Breast epithelium (tissue), 3 donors: ENCODE data around the gene PATE2.

Source experiments
- POLR2A ChIP-seq: fragments of 450-650 bp; IDR thresholded peaks from one replicate; pipeline ENCODE4 v1.6.1; 2016; ENCODE audit warnings: antibody characterized with exemption, mild to moderate bottlenecking, moderate library complexity
- POLR2AphosphoS5 ChIP-seq, 3 donors: sonication (generic); formaldehyde crosslinking; IDR thresholded peaks; one replicate each; pipeline ENCODE4 v1.6.1; 2017; ENCODE audit warnings: antibody characterized with exemption in 3 of 3
- TF ChIP-seq, protein P1 (sequence below), 3 donors: fragments of 450-650 bp; IDR thresholded peaks; one replicate each; pipeline ENCODE4 v1.5.1; 2016 to 2017; ENCODE audit warnings: antibody characterized with exemption in 3 of 3, mild to moderate bottlenecking in 3 of 3, moderate library complexity in 3 of 3

DNA sequence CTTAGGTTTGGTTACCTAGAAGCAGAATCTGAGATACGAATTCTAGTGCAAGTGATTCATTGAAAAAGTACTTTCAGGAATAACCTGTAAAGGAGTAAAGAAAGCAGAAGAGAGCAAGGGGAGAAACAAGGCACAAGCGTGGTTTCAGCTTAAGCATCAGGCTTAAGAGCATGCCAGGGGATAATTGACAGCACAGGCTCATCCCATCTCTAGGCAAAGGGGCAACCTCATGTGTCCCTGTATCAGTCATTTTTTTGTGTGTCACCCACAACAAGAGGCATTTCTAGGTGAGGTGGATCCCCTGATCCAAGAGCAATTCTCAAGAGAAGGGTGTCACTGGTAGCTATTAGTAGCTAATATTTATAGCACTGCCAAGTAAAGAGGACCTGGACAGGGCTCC, 8.0 kb downstream of the PATE2 start:
- TF ChIP-seq, protein P1, sequence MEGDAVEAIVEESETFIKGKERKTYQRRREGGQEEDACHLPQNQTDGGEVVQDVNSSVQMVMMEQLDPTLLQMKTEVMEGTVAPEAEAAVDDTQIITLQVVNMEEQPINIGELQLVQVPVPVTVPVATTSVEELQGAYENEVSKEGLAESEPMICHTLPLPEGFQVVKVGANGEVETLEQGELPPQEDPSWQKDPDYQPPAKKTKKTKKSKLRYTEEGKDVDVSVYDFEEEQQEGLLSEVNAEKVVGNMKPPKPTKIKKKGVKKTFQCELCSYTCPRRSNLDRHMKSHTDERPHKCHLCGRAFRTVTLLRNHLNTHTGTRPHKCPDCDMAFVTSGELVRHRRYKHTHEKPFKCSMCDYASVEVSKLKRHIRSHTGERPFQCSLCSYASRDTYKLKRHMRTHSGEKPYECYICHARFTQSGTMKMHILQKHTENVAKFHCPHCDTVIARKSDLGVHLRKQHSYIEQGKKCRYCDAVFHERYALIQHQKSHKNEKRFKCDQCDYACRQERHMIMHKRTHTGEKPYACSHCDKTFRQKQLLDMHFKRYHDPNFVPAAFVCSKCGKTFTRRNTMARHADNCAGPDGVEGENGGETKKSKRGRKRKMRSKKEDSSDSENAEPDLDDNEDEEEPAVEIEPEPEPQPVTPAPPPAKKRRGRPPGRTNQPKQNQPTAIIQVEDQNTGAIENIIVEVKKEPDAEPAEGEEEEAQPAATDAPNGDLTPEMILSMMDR (IDR thresholded peaks at IDR 0.05): no peak
- no peak for TF ChIP-seq POLR2AphosphoS5 (IDR thresholded peaks at IDR 0.05)
- TF ChIP-seq POLR2A: no peak
